DMS53 (cell line): ENCODE results near the gene MGAM2.

Experiments
- DNase-seq: peaks from one replicate; lab custom pipeline; 2025; lab: John Stamatoyannopoulos, UW

The MGAM2 gene

GRCh38 chr7:142177869-142178268, 66.4 kb downstream of the MGAM2 start:
- DNase-seq = no peak

GRCh38 chr7:142180426-142180825, 68.9 kb downstream of the MGAM2 start:
- DNase-seq = no peak

- DNase-seq = no peak
Measured at GRCh38 chr7:142181211-142181610, 69.7 kb downstream of the MGAM2 start.

GRCh38 chr7:142181966-142182365, 70.4 kb downstream of the MGAM2 start:
- no peak for DNase-seq

- DNase-seq = no peak
Measured at GRCh38 chr7:142185069-142185468, 73.6 kb downstream of the MGAM2 start.

GRCh38 chr7:142185801-142186200, 74.3 kb downstream of the MGAM2 start:
- DNase-seq = no peak

- DNase-seq = no peak
Measured at GRCh38 chr7:142188154-142188553, 76.6 kb downstream of the MGAM2 start.

- peak; percentile 49 for DNase-seq
Measured at GRCh38 chr7:142188846-142189245, 77.3 kb downstream of the MGAM2 start.

GRCh38 chr7:142194201-142194600, 82.7 kb downstream of the MGAM2 start:
- DNase-seq = no peak

- DNase-seq = no peak
Measured at GRCh38 chr7:142196066-142196840, 84.7 kb downstream of the MGAM2 start.

- no peak for DNase-seq
Measured at GRCh38 chr7:142200206-142200605, 88.7 kb downstream of the MGAM2 start.

GRCh38 chr7:142228537-142229104, 117.1 kb downstream of the MGAM2 start:
- DNase-seq = no peak

GRCh38 chr7:142231716-142232115, 120.2 kb downstream of the MGAM2 start:
- peak; percentile 24 for DNase-seq

- DNase-seq = no peak
Measured at GRCh38 chr7:142240546-142240945, 129.0 kb downstream of the MGAM2 start.

GRCh38 chr7:142243823-142244222, 132.3 kb downstream of the MGAM2 start:
- DNase-seq = no peak

GRCh38 chr7:142248166-142249160, 136.9 kb downstream of the MGAM2 start:
- no peak for DNase-seq

- no peak for DNase-seq
Measured at GRCh38 chr7:142249918-142250317, 138.4 kb downstream of the MGAM2 start.

- no peak for DNase-seq
Measured at GRCh38 chr7:142250705-142251104, 139.2 kb downstream of the MGAM2 start.

- no peak for DNase-seq
Measured at GRCh38 chr7:142257958-142258357, 146.4 kb downstream of the MGAM2 start, which contains the start of gene PRSS58. TSS of gene PRSS58 (minus strand) at chr7:142258058. CDS start at chr7:142257707, 351 bp downstream.

GRCh38 chr7:142263598-142264380, 152.3 kb downstream of the MGAM2 start:
- DNase-seq = no peak
